PC-3 (cell line): ENCODE results near the gene EGLN2. TPM values are rescaled to one million over a fixed set of nuclear protein-coding genes. Genes with fewer than 3 reads are reported as not detected.
"Not testable (repeated sequence)": the region's sequence is repeated elsewhere in the genome, so short reads cannot be mapped to it uniquely, and the experiment has no call there.

Source experiments
- ATAC-seq: fragments of 200-7000 bp; cut with Tn5 transposase; 2 replicates; pipeline ENCODE4 v1.9.1; 2020; ENCODE audit warnings: mild to moderate bottlenecking, moderate library complexity
- BruUV-seq: library from RNA; stranded (reverse); fragments of 400-500 nt; replicated peaks from 2 replicates; lab custom pipeline; 2021; lab: Mats Ljungman, UMichigan
- CTCF ChIA-PET: fragments of 300-600 bp; sonication (Branson Sonifier 250); formaldehyde crosslinking; loops from one replicate; lab custom pipeline; 2022; ENCODE audit warnings: antibody characterized with exemption; lab: Charles Lee
- POLR2A ChIA-PET: fragments of 300-600 bp; sonication (Branson Sonifier 250); formaldehyde crosslinking; loops from one replicate; lab custom pipeline; 2022; ENCODE audit warnings: antibody characterized with exemption; ENCODE audit not compliant: unreplicated experiment; lab: Charles Lee
- DNase-seq: peaks from one replicate; pipeline ENCODE4 v3.0.0-alpha.2; 2015
- H2AFZ ChIP-seq: fragments of 300-600 bp; sonication (generic); 2 replicates; pipeline ENCODE4 v1.6.0; 2016; ENCODE audit warnings: antibody characterized with exemption, low read length
- H3F3A ChIP-seq: fragments of 300-600 bp; sonication (generic); one replicate; pipeline ENCODE4 v1.6.0; 2017; ENCODE audit warnings: antibody characterized with exemption, low read length, control low read depth, mild to moderate bottlenecking; ENCODE audit not compliant: unreplicated experiment
- H3K27ac ChIP-seq: fragments of 300-600 bp; sonication (generic); 2 replicates; pipeline ENCODE4 v1.5.1; 2016; ENCODE audit warnings: mild to moderate bottlenecking, low read length
- H3K27me3 ChIP-seq: fragments of 300-600 bp; sonication (generic); 2 replicates; pipeline ENCODE4 v1.6.1; 2016; ENCODE audit warnings: low read length, mixed read lengths
- H3K36me3 ChIP-seq: fragments of 300-600 bp; sonication (generic); 2 replicates; pipeline ENCODE4 v1.6.1; 2016; ENCODE audit warnings: low read depth, mixed run types, low read length, mixed read lengths
- H3K4me1 ChIP-seq: fragments of 300-600 bp; sonication (generic); 2 replicates; pipeline ENCODE4 v1.5.1; 2016; ENCODE audit warnings: low read length; ENCODE audit not compliant: insufficient read depth
- H3K4me2 ChIP-seq: fragments of 300-600 bp; sonication (generic); 2 replicates; pipeline ENCODE4 v1.6.0; 2016; ENCODE audit warnings: low read length
- H3K4me3 ChIP-seq: fragments of 300-600 bp; sonication (generic); 2 replicates; pipeline ENCODE4 v1.5.1; 2016; ENCODE audit warnings: mild to moderate bottlenecking, low read length, mixed read lengths
- H3K79me2 ChIP-seq: fragments of 300-600 bp; sonication (generic); 2 replicates; pipeline ENCODE4 v1.6.1; 2017; ENCODE audit warnings: low read length, mixed read lengths
- H3K9ac ChIP-seq: fragments of 300-600 bp; sonication (generic); 2 replicates; pipeline ENCODE4 v1.6.0; 2016; ENCODE audit warnings: mild to moderate bottlenecking, low read length
- H3K9me2 ChIP-seq: fragments of 300-600 bp; sonication (generic); replicated peaks from 2 replicates; pipeline ENCODE4 v1.6.1; 2016; ENCODE audit warnings: mixed run types, low read length, mixed read lengths
- H3K9me3 ChIP-seq: fragments of 300-600 bp; sonication (generic); 2 replicates; pipeline ENCODE4 v1.6.1; 2016; ENCODE audit warnings: low read length, mixed read lengths
- H4K20me1 ChIP-seq: fragments of 300-600 bp; sonication (generic); 2 replicates; pipeline ENCODE4 v1.6.1; 2016; ENCODE audit warnings: low read length, mixed read lengths
- CTCF ChIP-seq: fragments of 300-600 bp; sonication (generic); conservative IDR thresholded peaks from 2 replicates; pipeline ENCODE4 v1.5.1; 2017; ENCODE audit warnings: antibody characterized with exemption, low read depth, mild to moderate bottlenecking, low read length
- EZH2 ChIP-seq: fragments of 300-600 bp; sonication (generic); IDR thresholded peaks from one replicate; pipeline ENCODE4 v1.6.1; 2017; ENCODE audit warnings: antibody characterized with exemption, mild to moderate bottlenecking, low read length; ENCODE audit not compliant: unreplicated experiment
- EZH2phosphoT487 ChIP-seq: fragments of 300-600 bp; sonication (generic); IDR thresholded peaks from 2 replicates; pipeline ENCODE4 v1.6.1; 2018; ENCODE audit warnings: mild to moderate bottlenecking, antibody characterized with exemption, low read length, borderline replicate concordance
- intact Hi-C: fragments of 100-400 bp; cut with micrococcal nuclease; formaldehyde crosslinking; loops from 2 replicates; pipeline ENCODE4 v1.9.0; 2023
- total RNA-seq: library from RNA; depleted of rRNA; stranded (reverse); fragments of >200 nt; gene quantifications from 2 replicates; pipeline ENCODE4 v1.2.3, GENCODE V29; 2014

Gene EGLN2
- total RNA-seq, 1 experiment from 2014 or later = 36.6 TPM

- Histone ChIP-seq H3F3A (no peaks in the 10 kb centered on the region), H3K9me2 (no peaks in the 10 kb centered on the region), H3K27ac (no peak overlapping the region), H2AFZ (no peak overlapping the region), H3K4me3 (no peak overlapping the region), H3K9me3 (no peaks in the 10 kb centered on the region), H4K20me1 (no peaks in the 10 kb centered on the region), H3K79me2 (no peaks in the 10 kb centered on the region), H3K4me2 (no peak overlapping the region), H3K27me3 (no peaks in the 10 kb centered on the region), H3K36me3 (no peaks in the 10 kb centered on the region), H3K4me1 (peaks cover 6% of the 10 kb centered on the region; the same call in 1 of the 2 replicates), H3K9ac (no peak overlapping the region)
- ChIA-PET CTCF (no interaction called here), POLR2A (no interaction called here)
- no TSS peak for BruUV-seq
- TF ChIP-seq EZH2phosphoT487 (no peak), CTCF (no peak), EZH2 (no peak)
- DNase-seq (no peak), ATAC-seq (no peak)
- intact Hi-C loops = no loop called here
Measured at GRCh38 chr19:40783711-40784110, 15.3 kb upstream of the EGLN2 start.

GRCh38 chr19:40784146-40784545, 14.8 kb upstream of the EGLN2 start:
- H3K79me2 ChIP-seq, H3F3A ChIP-seq, CTCF ChIA-PET, BruUV-seq, H2AFZ ChIP-seq, H3K9ac ChIP-seq, H4K20me1 ChIP-seq, H3K27me3 ChIP-seq, H3K9me3 ChIP-seq, H3K4me2 ChIP-seq, H3K4me3 ChIP-seq, POLR2A ChIA-PET, DNase-seq, H3K27ac ChIP-seq, H3K4me1 ChIP-seq, H3K36me3 ChIP-seq, H3K9me2 ChIP-seq, intact Hi-C loops, ATAC-seq: not testable (repeated sequence)

GRCh38 chr19:40785526-40785925, 13.5 kb upstream of the EGLN2 start:
- no TSS peak for BruUV-seq
- ChIA-PET CTCF (no interaction called here), POLR2A (no interaction called here)
- Histone ChIP-seq H2AFZ (no peak overlapping the region), H3K4me3 (no peak overlapping the region), H3K9ac (no peak overlapping the region), H3K4me2 (no peak overlapping the region), H3K9me2 (no peaks in the 10 kb centered on the region), H3F3A (no peaks in the 10 kb centered on the region), H4K20me1 (no peaks in the 10 kb centered on the region), H3K9me3 (no peaks in the 10 kb centered on the region), H3K27ac (no peak overlapping the region), H3K27me3 (no peaks in the 10 kb centered on the region), H3K36me3 (no peaks in the 10 kb centered on the region), H3K79me2 (no peaks in the 10 kb centered on the region), H3K4me1 (no peaks in the 10 kb centered on the region)
- DNase-seq = no peak
- TF ChIP-seq CTCF = no peak
- TF ChIP-seq EZH2phosphoT487 = no peak
- TF ChIP-seq EZH2 = no peak
- ATAC-seq = no peak
- intact Hi-C loops = no loop called here
